HS-5 (cell line): ENCODE data around the gene KCNQ4.

Experiments
- DNase-seq: peaks from one replicate; pipeline ENCODE4 v3.0.0-alpha.2; 2012; ENCODE audit warnings: low read depth

Gene KCNQ4

GRCh38 chr1:40783001-40783905, at the start of gene KCNQ4:
KCNQ4 (plus strand) TSS chr1:40783787; CDS start chr1:40784094, 307 bp downstream.
- DNase-seq = no peak

- no peak for DNase-seq
These were observed 48.5 kb upstream of the KCNQ4 start for GRCh38 chr1:40734882-40735628.

- no peak for DNase-seq
These were observed 47.5 kb upstream of the KCNQ4 start for GRCh38 chr1:40736085-40736531.

GRCh38 chr1:40738831-40739230, 44.8 kb upstream of the KCNQ4 start:
- no peak for DNase-seq

GRCh38 chr1:40739455-40740008, 44.1 kb upstream of the KCNQ4 start:
- no peak for DNase-seq

DNA sequence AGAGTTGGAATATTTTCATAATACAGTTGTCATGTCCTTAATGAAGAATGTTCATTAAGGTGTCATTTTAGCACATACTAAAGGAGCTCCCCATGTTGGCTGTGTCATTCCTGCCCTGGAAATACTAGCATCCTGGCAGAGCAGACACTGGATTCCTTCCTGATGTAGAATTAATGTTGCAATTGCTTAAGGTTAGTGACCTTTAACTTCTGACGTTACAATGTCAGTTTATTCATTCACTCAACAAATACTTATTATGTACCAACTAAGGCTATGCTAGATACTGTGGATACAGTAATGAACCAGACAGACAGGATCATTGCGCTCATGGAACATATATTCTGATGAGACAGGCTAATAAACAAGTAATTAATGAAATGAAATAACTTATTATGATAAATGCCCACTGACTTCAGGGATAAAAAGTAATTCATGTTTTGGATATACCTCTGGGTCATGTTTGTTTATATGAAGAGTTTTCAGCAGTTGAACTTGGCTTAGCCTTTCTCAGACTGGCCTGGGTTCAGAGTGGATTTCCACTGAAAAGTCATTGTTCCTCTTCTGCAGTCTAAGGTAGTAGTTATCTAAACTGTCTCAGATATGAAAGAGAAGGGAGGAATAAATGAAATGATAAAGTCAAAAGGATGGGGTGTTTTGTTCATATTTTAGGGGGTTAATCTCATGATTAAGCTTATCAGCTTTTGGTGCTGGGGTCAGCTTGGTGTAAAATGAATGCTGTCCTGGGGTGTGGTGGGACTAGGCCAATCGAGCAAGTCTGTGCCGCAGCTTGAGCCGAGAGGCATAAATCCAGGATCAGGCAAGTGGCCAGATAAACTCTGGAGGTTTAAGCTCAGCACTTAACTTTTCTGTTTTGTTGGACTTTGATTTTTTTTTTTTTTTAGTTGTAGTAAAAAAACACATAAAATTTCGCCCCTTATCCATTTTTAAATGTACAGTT, 43.3 kb upstream of the KCNQ4 start:
- no peak for DNase-seq

- DNase-seq = no peak
These were observed 42.4 kb upstream of the KCNQ4 start for GRCh38 chr1:40740997-40741736.

- DNase-seq = no peak
These were observed 41.1 kb upstream of the KCNQ4 start for GRCh38 chr1:40742363-40743061.

- DNase-seq = no peak
These were observed 40.1 kb upstream of the KCNQ4 start for GRCh38 chr1:40743452-40743851.

DNA sequence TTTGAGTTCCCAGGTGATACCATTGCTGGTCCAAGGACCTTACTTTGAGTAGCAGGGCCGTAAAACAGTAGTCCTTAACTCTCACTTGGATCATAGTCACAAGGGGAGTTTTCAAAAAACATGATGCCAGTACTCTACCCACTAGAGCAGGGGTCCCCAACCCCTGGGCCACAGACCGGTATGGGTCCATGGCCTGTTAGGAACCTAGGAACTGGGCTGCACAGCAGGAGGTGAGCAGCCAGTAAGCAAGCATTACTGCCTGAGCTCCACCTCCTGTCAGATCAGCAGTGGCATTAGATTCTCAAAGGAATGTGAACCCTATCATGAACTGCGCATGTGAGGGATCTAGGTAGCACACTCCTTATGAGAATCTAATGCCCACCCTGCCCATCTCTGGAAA, 39.7 kb upstream of the KCNQ4 start:
- DNase-seq = no peak

GRCh38 chr1:40745176-40745575, 38.4 kb upstream of the KCNQ4 start:
- no peak for DNase-seq

- DNase-seq = no peak
These were observed 37.1 kb upstream of the KCNQ4 start for GRCh38 chr1:40746344-40747090.

DNA sequence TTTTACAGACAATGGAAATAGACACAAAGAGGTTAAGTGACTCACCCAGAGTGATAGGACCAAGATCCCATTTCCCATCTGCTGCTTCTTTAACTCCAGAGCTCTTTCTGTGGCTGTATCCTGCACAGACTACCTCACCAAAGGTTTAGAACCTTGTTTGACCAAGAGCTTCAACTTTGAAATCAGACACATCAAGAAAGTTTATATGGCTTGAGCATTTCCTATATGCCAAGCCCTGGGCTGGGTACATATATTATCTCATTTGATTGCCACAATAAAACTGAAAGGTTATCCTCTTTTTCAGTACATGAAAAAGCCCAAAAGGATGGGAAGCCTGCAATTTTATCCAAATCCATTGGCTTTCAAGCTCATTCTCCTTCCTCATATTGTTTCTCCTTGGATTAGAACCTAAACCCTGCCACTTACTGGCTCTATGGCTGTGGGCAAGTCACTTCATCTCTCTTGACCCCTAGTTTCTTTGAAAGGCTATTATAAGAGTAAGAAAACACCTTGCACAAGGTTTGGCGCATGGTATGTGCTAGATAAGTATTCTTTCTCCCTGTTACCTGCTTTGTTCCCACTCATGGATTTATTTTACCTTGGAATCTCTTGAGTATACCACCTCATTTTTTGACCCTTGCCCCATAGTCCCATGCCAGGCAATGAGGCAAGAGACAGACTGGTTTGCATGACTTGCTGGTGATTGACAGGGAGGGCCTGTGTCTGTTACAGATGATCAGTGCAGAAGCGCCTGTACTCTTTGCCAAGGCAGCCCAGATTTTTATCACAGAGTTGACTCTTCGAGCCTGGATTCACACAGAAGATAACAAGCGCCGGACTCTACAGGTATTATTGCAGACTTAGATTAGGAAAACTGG, 34.5 kb upstream of the KCNQ4 start:
- no peak for DNase-seq

GRCh38 chr1:40749817-40750216, 33.8 kb upstream of the KCNQ4 start:
- no peak for DNase-seq

GRCh38 chr1:40750451-40750908, 33.1 kb upstream of the KCNQ4 start:
- DNase-seq = no peak

GRCh38 chr1:40751802-40752201, 31.8 kb upstream of the KCNQ4 start:
- DNase-seq = no peak

DNA sequence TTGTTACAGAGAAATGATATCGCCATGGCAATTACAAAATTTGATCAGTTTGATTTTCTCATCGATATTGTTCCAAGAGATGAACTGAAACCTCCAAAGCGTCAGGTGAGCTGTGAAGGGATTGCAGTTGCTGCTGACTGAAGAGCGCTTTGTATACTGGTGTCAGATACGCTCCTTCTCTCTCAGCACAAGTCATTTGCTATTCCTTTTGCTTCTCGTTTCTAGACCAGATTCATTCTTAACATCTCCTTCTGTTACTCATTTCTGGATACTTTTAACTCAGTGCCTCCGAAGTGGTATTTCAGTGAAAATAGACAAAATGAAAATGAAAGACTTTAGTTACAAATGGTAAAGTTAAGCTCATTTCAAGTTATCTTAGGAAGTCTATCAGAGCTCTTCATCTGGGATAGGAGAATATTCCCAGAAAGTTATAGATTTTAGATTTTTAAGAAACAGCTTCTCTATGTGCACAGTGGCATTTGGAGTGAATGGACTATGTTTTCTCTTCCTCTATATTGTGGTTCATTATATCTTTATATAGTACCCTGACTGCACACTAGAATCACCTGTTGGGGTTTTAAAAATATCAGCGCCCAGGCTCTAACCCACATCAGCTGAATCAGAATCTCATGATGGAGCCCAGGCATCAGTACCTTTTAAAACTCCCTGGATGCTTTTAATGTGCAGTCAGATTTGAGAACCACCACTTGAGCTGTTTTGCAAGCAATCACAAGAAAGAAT, 30.3 kb upstream of the KCNQ4 start:
- DNase-seq = no peak

- DNase-seq = no peak
These were observed 29.4 kb upstream of the KCNQ4 start for GRCh38 chr1:40754201-40754600.
